PFSK-1 (cell line): ENCODE results near the gene ZCCHC8.

Source experiments
- FOXP2 ChIP-seq: optimal IDR thresholded peaks from 2 replicates; pipeline ENCODE3; 2011; ENCODE audit warnings: borderline replicate concordance, control low read depth, inconsistent platforms; ENCODE audit not compliant: insufficient read depth; ENCODE audit errors: extremely low read length, extremely low read depth
- POLR2AphosphoS5 ChIP-seq: IDR thresholded peaks from 2 replicates; pipeline ENCODE4 v1.6.1; 2012; ENCODE audit warnings: low read depth, mild to moderate bottlenecking, control low read depth, low read length, moderate library complexity
- REST ChIP-seq, 2 experiments: IDR thresholded peaks; 2 replicates each; pipeline versions ENCODE4 v1.6.1 to v1.8.0; 2011 to 2012; ENCODE audit warnings: low read depth in 2 of 2, low read length in 2 of 2, control low read depth in 1 of 2, inconsistent platforms in 1 of 2, mild to moderate bottlenecking in 1 of 2, moderate library complexity in 1 of 2; ENCODE audit not compliant: insufficient read depth in 1 of 2
- SIN3A ChIP-seq: IDR thresholded peaks from 2 replicates; pipeline ENCODE4 v1.6.1; 2012; ENCODE audit warnings: mild to moderate bottlenecking, low read length, moderate library complexity, borderline replicate concordance; ENCODE audit not compliant: insufficient read depth
- TAF1 ChIP-seq: IDR thresholded peaks from 2 replicates; pipeline ENCODE4 v1.6.1; 2012; ENCODE audit warnings: low read length, control low read depth, borderline replicate concordance; ENCODE audit not compliant: insufficient read depth

GRCh38 chr12:122483969-122484368 lies 16.8 kb downstream of the ZCCHC8 start:
- TF ChIP-seq TAF1: no peak
- TF ChIP-seq SIN3A: no peak
- no peak for TF ChIP-seq POLR2AphosphoS5
- no peak for TF ChIP-seq REST (IDR thresholded peaks at IDR 0.05; ENCODE audit: insufficient read depth in 1 of 2, low read depth in 2 of 2, low read length in 2 of 2)
- TF ChIP-seq FOXP2: no peak
